ENCODE data around the gene C14orf93.

GRCh38 chr14:22939684-22940083 is 70.3 kb downstream of the C14orf93 start:
- TF ChIP-seq CTCF (IDR thresholded peaks at IDR 0.05) (no peak), POLR2A (IDR thresholded peaks at IDR 0.05) (no peak)
